DMS 273 (cell line): ENCODE results near the gene TSC1.
"Not testable (repeated sequence)": the region's sequence is repeated elsewhere in the genome, so short reads cannot be mapped to it uniquely, and the experiment has no call there.

ENCODE experiments used
- DNase-seq: peaks from one replicate; lab custom pipeline; 2025; ENCODE audit not compliant: unreplicated experiment; lab: John Stamatoyannopoulos, UW

TSC1 gene

DNA sequence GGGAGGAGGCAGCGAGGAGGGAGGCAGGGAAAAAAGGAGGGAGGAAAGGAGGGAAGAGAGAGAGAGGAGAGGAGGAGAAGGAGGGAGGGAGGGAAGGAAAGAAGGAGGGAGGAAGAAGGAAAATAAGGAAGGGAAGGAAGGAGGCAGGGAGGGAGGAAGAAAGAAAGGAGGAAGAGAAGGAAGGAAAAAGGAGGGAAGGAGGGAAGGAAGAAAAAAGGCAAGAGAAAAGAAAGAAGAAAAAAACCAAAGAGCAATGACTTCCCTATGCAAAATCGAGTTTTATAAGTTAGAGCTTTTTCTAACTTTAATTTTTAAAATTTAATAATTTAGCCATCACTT, 33.7 kb upstream of the TSC1 start:
- no peak for DNase-seq

DNA sequence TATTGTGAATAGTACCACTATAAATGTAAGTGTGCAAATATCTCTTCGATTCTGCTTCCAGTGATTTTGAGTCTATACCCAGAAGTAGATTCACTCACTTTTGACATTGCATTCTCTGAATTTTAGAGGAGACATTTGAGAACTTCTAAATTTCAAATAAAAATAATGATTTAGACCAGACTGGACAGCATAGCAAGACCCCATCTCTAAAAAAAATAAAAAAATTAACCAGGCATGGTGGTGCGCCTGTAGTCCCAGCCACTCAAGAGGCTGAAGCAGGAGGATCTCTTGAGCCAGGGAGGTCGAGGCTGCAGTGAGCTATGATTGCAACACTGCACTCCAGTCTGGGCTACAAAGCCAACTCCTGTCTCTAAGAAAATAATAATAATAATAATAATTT, 32.2 kb upstream of the TSC1 start:
- DNase-seq, result no peak

GRCh38 chr9:132975961-132976360, 31.5 kb upstream of the TSC1 start:
- no peak for DNase-seq

DNA sequence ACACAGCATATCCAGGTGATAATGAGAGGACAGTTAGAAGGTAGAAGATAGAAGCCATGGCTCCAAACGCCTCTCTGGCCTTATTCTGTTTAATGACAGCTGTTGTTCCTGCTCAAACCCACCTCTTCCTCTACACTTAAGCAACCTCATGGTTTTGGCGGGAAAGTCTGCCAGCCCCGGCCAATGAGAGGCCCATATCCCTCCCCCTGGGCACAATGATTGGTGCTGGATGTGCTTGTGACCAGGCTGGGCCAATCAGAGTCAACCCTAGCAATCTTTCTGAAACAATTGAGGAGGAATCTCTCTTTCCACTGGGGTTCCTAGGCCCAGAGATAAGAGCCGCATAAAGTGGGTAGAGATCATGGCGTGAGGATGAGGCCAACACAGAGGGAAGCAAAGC, 29.3 kb upstream of the TSC1 start:
- DNase-seq, result peak; percentile 46

DNA sequence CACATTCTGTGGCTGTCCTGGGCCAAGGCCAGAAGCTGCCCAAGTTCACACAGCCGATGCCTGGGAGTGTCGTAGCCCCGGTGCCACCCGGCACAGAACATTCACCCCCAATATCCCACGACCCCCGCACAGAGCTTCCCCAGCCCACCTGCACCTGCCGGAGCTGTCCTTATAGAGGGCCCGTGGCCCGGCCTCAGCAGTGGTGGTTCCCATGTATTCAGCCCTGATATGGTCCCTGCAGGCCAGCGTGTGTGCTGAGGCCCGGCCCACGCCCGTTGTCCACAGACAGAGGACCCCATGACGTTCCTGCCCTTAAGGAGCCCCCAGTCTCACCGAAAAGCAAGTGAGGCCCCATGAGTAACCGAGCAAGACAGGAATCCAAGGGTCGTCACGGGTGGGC, 28.8 kb upstream of the TSC1 start:
- DNase-seq, result no peak

DNA sequence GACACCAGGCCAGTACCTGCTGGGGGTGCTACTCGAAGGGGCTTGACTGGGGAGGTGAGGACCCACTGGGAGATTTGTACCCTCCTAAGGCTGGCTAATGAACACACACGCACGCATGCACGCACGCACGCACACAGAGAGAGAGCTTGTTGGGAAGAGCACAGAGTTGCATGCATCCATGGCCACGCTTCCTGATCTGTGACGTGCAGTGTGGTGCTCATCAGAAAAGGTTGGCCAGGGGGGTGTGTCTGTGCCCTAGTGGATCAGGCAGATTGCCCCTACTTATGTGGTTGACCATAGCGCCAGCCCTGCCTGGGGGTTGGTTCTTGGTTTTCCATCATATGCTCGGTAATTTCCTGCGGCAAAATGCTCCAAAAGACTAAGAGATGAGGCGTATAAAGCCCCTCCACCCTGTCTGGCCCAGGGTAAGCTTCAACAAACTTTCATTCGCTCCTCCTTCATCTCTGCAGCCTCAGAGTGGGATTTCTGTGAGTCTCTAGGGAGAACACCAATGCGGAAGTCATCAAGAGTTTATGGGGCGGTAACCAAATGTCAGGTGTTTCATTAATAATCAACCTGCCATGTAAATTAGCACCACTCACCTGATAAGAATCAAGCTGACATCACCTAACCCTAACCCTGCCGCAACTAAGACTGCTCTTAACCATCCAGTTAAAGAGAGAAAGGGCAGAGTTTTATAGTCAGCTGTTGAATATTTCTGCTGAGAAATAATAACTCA, 26.1 kb upstream of the TSC1 start:
- no peak for DNase-seq

DNA sequence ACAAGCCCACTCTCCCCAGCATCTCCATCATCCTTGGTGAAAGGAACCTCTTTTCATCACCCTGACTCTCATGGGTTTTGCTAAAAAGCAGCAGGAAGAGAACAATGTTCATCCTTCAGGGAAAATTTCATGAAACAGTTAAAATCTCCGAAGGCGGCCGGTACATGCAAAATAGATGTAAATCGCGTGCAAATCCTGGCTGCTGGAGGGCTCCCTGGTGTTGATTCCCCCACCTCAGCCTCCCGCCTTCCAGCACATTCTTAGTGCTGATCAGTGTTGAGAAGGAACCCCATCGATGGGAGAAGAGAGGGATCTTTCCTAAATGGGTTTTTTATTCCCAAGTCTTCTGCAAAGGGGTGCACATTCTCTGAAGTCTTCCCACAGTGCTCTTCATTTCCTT, 25.4 kb upstream of the TSC1 start:
- no peak for DNase-seq

GRCh38 chr9:132967908-132968307, 23.5 kb upstream of the TSC1 start:
- DNase-seq, result not testable (repeated sequence)

DNA sequence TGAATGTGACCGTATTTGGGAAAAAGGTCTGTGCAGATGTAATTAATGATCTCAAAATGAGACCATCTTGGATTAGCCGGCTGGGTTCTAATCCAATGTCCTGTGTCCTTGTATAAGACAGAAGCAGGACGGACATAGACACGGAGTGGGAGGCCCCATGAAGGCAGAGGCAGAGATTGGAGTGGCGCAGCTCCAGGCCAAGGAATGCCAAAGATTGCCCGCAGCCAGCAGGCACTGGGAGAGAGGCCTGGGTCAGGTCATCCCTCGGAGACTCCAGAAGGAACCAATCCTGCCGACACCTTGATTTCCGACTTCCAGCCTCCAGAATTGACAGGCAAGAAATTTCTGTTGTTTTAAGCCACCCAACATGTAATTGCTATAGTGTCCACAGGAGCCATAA, 21.1 kb upstream of the TSC1 start:
- DNase-seq, result no peak

DNA sequence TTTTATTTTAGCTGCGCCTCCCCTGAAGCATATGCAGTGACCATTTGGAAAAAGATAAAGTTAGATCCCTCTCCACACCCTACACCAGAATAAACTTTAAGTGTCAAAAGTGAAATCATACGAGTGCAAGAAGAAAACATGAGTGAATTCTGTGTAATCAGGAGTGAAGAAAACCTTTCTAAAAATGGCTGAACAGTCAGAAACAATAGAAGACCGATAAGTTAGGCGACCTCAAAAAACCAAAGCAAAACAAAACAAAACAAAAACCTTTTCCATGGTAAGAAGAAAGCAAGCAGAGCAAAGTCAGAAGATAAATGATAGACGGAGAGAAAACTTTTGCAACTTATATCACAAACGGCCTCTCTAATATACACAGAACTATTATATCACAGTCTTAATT, 16.6 kb upstream of the TSC1 start:
- no peak for DNase-seq

GRCh38 chr9:132957805-132958204, 13.4 kb upstream of the TSC1 start:
- peak; percentile 59 for DNase-seq

GRCh38 chr9:132955768-132956167, 11.4 kb upstream of the TSC1 start:
- no peak for DNase-seq

DNA sequence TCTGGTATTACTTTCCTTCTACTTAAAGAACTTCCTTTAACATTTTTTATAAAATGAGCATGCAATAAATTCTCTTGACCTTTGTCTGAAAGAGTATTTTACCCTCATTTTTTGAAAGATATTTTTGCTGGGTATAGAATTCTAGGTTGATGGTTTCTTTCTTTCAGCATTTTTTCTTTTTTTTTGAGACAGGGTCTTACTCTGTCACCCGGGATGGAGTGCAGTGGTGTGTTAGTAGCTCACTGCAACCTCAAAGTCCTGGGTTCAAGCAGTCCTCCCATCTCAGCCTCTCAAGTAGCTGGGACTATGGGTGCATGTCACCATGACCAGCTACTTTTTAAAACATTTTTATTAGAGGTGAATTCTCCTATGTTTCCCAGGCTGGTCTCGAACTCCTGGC, 10.7 kb upstream of the TSC1 start:
- no peak for DNase-seq

- DNase-seq, result no peak
Measured at GRCh38 chr9:132949709-132950108, 5.3 kb upstream of the TSC1 start.

DNA sequence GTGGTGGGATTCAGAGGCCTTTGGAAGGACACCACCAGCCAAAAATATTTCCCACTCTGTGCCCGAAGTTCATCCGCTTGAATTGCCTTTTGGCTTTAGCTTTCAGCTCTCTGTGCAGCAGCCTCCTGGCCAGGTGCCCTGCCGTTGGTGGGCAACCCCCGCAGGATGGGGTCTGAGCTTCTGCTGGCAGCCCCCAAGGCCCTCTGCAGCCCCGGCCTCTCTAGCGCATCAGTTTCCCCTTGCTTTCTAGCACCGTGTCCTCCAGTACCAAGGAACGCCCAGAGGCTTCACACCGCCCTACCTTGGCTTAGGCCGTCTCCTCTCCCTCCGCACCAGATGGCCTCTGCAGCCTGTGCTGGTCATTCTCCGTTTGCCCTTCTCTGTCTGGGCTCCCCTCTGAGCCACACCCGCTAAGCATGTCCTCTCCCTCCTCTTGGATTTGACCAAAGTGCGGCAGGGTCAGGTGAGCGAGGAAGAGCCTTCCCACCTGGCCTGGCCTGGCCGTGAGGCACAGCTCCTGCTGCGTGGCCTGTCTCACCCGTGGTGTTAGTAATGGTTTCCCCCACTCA, 4.2 kb upstream of the TSC1 start:
- no peak for DNase-seq

- no peak for DNase-seq
Measured at GRCh38 chr9:132947756-132948155, 3.3 kb upstream of the TSC1 start.

GRCh38 chr9:132946631-132947295, 2.3 kb upstream of the TSC1 start:
- DNase-seq, result peak; percentile 44

DNA sequence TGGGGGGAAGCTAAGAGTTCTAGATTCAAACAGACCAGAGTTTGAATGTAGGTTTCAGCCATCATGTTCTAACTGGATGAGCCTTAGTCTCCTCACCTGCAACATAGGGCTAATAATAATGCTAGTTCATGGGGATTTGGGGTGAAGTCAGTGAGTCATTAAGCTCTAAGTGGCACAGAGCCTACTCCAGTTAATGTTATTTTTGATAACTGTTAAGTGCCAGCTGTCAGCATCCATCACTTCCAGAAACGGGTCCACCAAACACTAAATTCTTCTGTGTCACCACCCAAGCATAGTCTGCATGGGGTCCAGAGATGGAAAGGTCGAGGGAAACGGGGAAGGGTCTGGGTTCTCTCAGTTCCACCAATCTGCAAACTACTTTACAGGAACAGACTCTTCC, 1.8 kb upstream of the TSC1 start:
- DNase-seq, result peak; percentile 21

GRCh38 chr9:132945186-132946130, 1.0 kb upstream of the TSC1 start:
- peak; percentile 39 for DNase-seq

DNA sequence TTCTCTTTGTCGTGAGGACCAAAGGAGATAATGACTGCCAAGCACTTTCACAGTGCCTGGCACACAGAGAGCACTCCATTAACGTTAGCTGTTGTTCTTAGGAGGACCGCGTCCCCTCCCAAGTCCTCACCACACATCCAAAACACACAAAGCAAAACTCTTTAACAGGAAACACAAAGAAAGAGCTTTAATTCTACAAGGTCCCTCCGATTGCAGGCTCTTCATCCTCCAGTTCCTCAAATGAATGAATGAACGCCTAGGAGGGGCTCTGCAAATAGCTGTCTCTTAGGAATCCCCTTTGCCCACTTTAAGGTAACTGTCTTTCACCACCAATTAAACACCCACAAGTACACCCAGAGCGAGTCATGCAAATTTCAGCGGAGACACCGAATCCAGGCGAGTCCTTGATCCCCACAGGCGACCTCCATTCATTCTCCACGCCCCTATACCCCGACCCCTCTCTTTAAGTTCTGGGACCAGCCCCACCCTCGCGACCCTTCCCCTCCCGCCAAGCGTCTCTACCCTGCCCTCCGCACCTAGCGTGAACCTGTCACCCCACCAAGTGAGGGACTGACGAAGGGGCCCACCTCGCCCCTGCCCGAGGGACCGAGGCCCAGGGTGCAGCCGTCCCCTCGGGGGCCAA, 644 bp downstream of the TSC1 start:
- peak; percentile 35 for DNase-seq

GRCh38 chr9:132942541-132943182, 1.8 kb downstream of the TSC1 start:
- no peak for DNase-seq
